Liver (tissue), 3 donors: ENCODE data around the gene PGM1.

Experiments
- CTCF ChIP-seq: fragments of 150-350 bp; IDR thresholded peaks from 2 replicates; pipeline ENCODE4 v1.5.1; 2017; ENCODE audit warnings: improper control_type of control experiment, low read depth, low read length; ENCODE audit not compliant: missing input control
- EGR1 ChIP-seq, 2 donors: IDR thresholded peaks; 2 replicates each; pipeline ENCODE4 v1.6.1; 2016 to 2018; ENCODE audit warnings: antibody characterized with exemption in 2 of 2, low read depth in 2 of 2
- FOXA1 ChIP-seq: IDR thresholded peaks from 2 replicates; pipeline ENCODE4 v1.6.1; 2016; ENCODE audit warnings: antibody characterized with exemption
- GABPA ChIP-seq, 2 donors: IDR thresholded peaks in 1 of 2; conservative IDR thresholded peaks in 1 of 2; 2 replicates each; pipeline ENCODE4 v1.6.1; 2016; ENCODE audit warnings: antibody characterized with exemption in 2 of 2, mild to moderate bottlenecking in 1 of 2, moderate library complexity in 1 of 2
- RAD21 ChIP-seq, 2 donors: IDR thresholded peaks; 2 replicates each; pipeline ENCODE4 v1.6.1; 2016; ENCODE audit warnings: antibody characterized with exemption in 2 of 2, mild to moderate bottlenecking in 2 of 2
- ZBTB33 ChIP-seq: IDR thresholded peaks from 2 replicates; pipeline ENCODE4 v1.6.1; 2016; ENCODE audit warnings: antibody characterized with exemption
- TF ChIP-seq, protein P1 (sequence below): IDR thresholded peaks from 2 replicates; pipeline ENCODE4 v1.6.1; 2016; ENCODE audit warnings: antibody characterized with exemption, mild to moderate bottlenecking
- TF ChIP-seq, protein P2 (sequence below): IDR thresholded peaks from 2 replicates; pipeline ENCODE4 v1.6.1; 2016; ENCODE audit warnings: antibody characterized with exemption
- donor health status: healthy.
- donor health status: healthy.

- no peak for TF ChIP-seq CTCF
- TF ChIP-seq, protein P1, sequence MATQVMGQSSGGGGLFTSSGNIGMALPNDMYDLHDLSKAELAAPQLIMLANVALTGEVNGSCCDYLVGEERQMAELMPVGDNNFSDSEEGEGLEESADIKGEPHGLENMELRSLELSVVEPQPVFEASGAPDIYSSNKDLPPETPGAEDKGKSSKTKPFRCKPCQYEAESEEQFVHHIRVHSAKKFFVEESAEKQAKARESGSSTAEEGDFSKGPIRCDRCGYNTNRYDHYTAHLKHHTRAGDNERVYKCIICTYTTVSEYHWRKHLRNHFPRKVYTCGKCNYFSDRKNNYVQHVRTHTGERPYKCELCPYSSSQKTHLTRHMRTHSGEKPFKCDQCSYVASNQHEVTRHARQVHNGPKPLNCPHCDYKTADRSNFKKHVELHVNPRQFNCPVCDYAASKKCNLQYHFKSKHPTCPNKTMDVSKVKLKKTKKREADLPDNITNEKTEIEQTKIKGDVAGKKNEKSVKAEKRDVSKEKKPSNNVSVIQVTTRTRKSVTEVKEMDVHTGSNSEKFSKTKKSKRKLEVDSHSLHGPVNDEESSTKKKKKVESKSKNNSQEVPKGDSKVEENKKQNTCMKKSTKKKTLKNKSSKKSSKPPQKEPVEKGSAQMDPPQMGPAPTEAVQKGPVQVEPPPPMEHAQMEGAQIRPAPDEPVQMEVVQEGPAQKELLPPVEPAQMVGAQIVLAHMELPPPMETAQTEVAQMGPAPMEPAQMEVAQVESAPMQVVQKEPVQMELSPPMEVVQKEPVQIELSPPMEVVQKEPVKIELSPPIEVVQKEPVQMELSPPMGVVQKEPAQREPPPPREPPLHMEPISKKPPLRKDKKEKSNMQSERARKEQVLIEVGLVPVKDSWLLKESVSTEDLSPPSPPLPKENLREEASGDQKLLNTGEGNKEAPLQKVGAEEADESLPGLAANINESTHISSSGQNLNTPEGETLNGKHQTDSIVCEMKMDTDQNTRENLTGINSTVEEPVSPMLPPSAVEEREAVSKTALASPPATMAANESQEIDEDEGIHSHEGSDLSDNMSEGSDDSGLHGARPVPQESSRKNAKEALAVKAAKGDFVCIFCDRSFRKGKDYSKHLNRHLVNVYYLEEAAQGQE: no peak
- TF ChIP-seq RAD21 (IDR thresholded peaks at IDR 0.05): no peak
- TF ChIP-seq, protein P2, sequence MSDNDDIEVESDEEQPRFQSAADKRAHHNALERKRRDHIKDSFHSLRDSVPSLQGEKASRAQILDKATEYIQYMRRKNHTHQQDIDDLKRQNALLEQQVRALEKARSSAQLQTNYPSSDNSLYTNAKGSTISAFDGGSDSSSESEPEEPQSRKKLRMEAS: no peak
- no peak for TF ChIP-seq EGR1 (IDR thresholded peaks at IDR 0.05; ENCODE audit: low read depth in 2 of 2)
- TF ChIP-seq GABPA (IDR thresholded peaks at IDR 0.05 in 1 of 2, conservative IDR thresholded peaks at IDR 0.05 in 1 of 2): no peak
- TF ChIP-seq ZBTB33: no peak
- TF ChIP-seq FOXA1: no peak
Measured at GRCh38 chr1:63618011-63618410, 24.8 kb downstream of the PGM1 start.
